CMK (cell line): ENCODE measurements around the gene USP28.
"Not testable (repeated sequence)": the region's sequence is repeated elsewhere in the genome, so short reads cannot be mapped to it uniquely, and the experiment has no call there.

ENCODE experiments used
- DNase-seq: peaks from one replicate; pipeline ENCODE4 v3.0.0-alpha.2; 2010; ENCODE audit warnings: low read depth

The USP28 gene

DNA sequence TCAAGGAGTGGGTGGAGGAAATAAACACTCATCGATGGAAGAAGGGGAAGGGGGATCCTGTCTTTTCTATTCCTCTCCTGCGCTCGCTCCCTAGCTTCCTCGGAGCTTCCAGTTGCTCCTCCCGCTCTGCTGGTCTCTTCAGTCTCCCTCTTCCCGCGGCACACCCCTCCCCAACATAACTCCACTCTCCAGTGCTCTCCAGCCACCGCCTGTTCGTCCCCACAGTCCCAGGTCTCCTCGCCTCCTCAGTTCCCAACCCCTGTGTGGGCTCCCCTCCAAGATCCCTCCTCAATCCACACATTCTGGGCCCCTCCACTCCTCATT is 102.3 kb downstream of the USP28 start:
- DNase-seq: no peak

DNA sequence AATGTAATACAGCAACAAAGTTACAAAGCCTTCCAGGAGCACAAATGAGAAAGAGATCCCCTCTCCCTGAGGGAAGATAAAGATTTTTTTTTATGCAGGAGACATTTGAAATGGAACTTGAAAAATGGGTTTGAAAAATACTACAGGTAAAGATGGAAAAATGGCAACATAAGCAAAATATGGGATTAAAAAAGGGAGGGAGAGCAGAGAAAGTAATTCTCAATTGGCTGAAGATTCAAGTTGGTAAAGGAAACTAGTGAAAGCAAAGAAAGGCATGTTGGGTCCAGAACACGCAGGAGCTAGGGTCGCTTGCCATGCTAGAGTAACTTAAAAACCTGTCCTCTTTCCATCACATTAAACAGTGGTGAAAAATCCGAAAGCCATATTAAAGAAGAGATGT is 103.4 kb downstream of the USP28 start:
- no peak for DNase-seq

DNA sequence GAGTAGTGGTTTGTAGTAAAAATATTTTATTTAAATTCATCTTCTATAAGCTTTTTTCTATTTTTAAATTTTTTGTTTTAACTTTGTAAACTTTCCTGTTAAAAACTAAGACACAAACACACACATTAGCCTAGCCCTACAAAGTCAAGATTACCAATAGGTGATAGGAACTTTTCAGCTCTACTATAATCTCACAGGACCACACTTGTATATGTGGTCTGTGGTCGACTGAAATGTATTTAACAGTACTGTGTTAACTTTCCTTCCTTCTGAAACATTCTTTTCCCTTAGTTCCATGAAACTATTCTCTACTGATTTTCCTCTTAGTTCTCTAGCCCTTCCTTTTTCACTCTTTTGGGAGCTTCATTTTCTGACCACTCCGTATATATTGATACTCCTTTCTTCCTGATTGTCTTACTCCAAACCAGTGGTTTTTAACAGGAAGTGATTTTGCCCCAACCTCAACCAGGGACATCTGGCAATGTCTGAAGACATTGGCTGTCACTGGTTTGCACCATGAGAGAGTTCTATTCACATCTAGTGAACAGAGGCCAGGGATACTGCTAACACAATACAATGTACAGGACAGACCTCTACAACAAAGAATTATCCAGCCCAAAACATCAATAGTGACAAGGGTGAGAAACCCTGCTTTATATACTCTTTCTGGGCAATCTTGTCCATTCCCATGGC is 110.7 kb downstream of the USP28 start:
- DNase-seq: peak; percentile 44

GRCh38 chr11:113763040-113763439 is 112.3 kb downstream of the USP28 start:
- not testable (repeated sequence) for DNase-seq

GRCh38 chr11:113760241-113760640 is 115.1 kb downstream of the USP28 start:
- no peak for DNase-seq

GRCh38 chr11:113752932-113753331 is 122.4 kb downstream of the USP28 start:
- DNase-seq: no peak
